Stimulated activated CD4-positive, alpha-beta T cell treated with anti-CD3 and anti-CD28 coated beads, Interleukin-15, amount 100 ng/mL, for 48 hours (primary cell): ENCODE data around the gene BCL2L12.
A peak's percentile ranks its signal among the peaks of the same experiment; 100 is the strongest.

Experiments used
- DNase-seq, 2 donors: peaks; one replicate each; pipeline ENCODE4 v3.0.0-alpha.2; 2020; ENCODE audit warnings: low read depth in 2 of 2

The BCL2L12 gene

GRCh38 chr19:49641688-49642491, 23.8 kb upstream of the BCL2L12 start, which contains the start of gene SCAF1:
Gene SCAF1 (plus strand): TSS chr19:49642209. CDS start chr19:49645027, 2,818 bp downstream.
- peak; percentile 98 to 99 for DNase-seq

GRCh38 chr19:49642492-49643035, 23.2 kb upstream of the BCL2L12 start:
- DNase-seq, result no peak

DNA sequence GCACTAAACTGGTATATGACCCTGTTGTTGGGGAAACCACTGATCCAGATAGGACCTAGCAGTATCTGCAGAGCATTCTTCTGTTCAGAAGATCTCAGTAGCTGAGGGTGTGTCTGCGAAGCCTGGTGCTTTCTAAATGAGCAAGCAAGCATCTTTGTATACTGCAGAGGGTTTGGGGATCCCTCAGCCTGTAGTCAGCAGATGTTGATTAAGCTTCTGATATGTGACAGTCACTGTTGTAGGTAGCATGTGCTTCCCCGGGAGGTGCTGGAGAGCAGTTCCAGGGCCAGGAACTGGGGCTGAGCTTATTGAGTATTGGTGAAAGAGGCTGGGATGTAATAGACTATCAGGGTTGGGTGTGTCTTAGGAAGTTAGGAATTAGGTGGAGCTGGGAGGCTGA, 22.3 kb upstream of the BCL2L12 start:
- no peak for DNase-seq

DNA sequence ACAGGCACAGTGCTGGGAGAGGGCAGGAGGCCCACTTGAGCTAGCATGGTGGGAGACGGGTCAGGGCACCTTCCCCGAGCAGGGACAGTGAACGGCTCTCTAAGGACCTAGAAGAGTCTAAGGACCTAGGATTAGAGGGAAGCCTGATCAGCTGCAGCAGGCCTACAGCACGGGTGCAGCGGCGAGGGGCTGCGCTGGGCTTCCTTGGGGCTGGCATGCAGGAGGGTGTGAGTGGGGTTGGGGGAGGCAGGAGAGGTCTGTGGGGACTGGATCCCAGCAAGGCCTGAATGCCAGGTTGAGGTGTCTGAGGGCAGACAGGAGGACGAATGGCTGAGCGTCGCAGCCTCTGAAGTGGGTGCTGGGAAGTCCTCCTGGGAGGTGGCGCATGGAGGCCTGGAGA, 20.1 kb upstream of the BCL2L12 start:
- DNase-seq, result no peak

GRCh38 chr19:49645995-49646394, 19.7 kb upstream of the BCL2L12 start:
- no peak for DNase-seq

DNA sequence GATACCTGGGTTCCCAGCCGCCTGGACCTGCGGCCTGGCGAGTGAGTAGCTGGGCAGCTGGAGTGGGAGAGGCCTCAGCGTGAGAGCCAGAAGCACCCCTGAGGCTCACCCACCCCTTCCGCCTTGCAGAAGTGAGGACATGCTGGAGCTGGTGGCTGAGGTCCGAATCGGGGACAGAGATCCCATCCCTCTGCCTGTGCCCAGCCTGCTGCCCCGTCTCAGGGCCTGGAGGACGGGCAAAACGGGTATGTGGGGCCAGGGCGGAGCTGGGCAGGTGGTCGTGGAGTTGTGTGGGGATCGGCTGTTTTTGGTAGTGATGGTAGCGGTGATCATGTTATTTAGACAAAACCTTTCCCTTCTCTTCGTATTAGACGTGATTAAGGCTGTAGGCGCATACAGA, 19.1 kb upstream of the BCL2L12 start:
- no peak for DNase-seq

GRCh38 chr19:49651029-49651819, 14.5 kb upstream of the BCL2L12 start:
- DNase-seq, result no peak

GRCh38 chr19:49651820-49652550, 13.7 kb upstream of the BCL2L12 start:
- no peak for DNase-seq

DNA sequence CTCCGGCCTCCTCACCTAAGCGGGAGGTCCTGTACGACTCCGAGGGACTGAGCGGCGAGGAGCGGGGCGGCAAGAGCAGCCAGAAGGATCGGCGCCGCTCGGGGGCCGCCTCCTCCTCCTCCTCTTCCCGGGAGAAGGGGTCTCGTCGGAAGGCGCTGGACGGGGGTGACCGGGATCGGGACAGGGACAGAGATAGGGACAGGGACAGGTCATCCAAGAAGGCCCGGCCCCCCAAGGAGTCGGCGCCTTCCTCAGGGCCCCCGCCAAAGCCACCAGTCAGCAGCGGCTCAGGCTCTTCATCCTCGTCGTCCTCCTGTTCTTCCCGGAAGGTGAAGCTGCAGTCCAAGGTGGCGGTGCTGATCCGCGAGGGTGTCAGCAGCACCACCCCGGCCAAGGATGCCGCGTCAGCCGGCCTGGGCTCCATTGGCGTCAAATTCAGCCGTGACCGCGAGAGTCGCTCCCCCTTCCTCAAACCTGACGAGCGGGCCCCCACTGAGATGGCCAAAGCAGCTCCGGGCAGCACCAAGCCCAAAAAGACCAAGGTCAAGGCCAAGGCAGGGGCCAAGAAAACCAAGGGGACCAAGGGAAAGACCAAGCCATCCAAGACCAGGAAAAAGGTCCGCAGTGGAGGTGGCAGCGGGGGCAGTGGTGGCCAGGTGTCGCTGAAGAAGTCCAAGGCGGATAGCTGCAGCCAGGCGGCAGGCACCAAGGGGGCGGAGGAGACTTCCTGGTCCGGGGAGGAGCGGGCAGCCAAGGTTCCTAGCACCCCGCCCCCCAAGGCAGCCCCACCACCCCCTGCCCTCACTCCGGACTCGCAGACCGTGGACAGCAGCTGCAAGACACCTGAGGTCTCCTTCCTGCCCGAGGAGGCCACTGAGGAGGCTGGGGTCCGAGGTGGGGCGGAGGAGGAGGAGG, 12.9 kb upstream of the BCL2L12 start:
- no peak for DNase-seq

GRCh38 chr19:49653466-49653806, 12.3 kb upstream of the BCL2L12 start:
- DNase-seq, result no peak

DNA sequence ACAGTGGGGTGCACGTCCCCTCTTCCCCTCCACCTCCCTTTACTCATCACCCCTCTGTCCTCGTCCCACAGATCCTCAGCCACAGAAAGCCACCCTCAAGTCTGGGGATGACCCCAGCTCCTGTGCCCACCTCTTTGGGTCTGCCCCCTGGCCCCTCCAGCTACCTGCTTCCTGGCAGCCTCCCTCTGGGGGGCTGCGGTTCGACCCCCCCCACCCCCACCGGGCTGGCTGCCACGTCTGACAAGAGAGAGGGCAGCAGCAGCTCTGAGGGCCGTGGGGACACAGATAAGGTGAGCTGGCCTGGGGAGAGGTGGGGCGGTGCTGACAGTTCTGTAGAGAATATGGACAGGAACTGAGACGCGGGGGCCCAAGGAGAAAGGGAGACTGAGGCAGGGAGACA, 11.2 kb upstream of the BCL2L12 start:
- DNase-seq, result no peak

GRCh38 chr19:49655570-49656455, 9.9 kb upstream of the BCL2L12 start:
- no peak for DNase-seq

GRCh38 chr19:49656456-49657109, 9.2 kb upstream of the BCL2L12 start:
- DNase-seq, result no peak

- DNase-seq, result no peak
Observed at GRCh38 chr19:49657493-49658138, 8.1 kb upstream of the BCL2L12 start.

- no peak for DNase-seq
Observed at GRCh38 chr19:49658139-49658517, 7.6 kb upstream of the BCL2L12 start.

GRCh38 chr19:49658566-49659442, 6.9 kb upstream of the BCL2L12 start:
- DNase-seq, result no peak

GRCh38 chr19:49660338-49660961, 5.3 kb upstream of the BCL2L12 start:
- no peak for DNase-seq

GRCh38 chr19:49662011-49662410, 3.7 kb upstream of the BCL2L12 start:
- DNase-seq, result no peak
